CD14-positive monocyte (primary cell): Measurements from ENCODE around the gene DZIP1. TPM values are rescaled to one million over a fixed set of nuclear protein-coding genes. Genes with fewer than 3 reads are reported as not detected.
A peak's percentile ranks its signal among the peaks of the same experiment; 100 is the strongest.

Experiments
- DNase-seq, 3 donors: peaks; one replicate each; pipeline ENCODE4 v3.0.0-alpha.2; 2011 to 2022
- H2AFZ ChIP-seq: 2 replicates; pipeline ENCODE4 v1.6.0; 2012; ENCODE audit warnings: mild to moderate bottlenecking, low read depth, low read length, inconsistent platforms; ENCODE audit not compliant: insufficient read depth, poor library complexity, severe bottlenecking
- H3K27ac ChIP-seq, 2 donors: 1 replicate in 1 of 2; 2 replicates in 1 of 2; pipeline ENCODE4 v1.5.1; 2012 to 2013; ENCODE audit warnings: low read length in 2 of 2, control low read depth in 1 of 2, inconsistent platforms in 1 of 2, low read depth in 1 of 2, mild to moderate bottlenecking in 1 of 2
- H3K27me3 ChIP-seq, 2 donors: one replicate each; pipeline versions ENCODE4 v1.6.0 to v1.6.1; 2011 to 2013; ENCODE audit warnings: low read length in 2 of 2; ENCODE audit not compliant: control insufficient read depth in 2 of 2, insufficient read depth in 2 of 2
- H3K36me3 ChIP-seq, 2 donors: replicated peaks in 1 of 2; 1 replicate in 1 of 2; 2 replicates in 1 of 2; pipeline versions ENCODE4 v1.5.1 to v1.6.1; 2012 to 2013; ENCODE audit warnings: low read length in 2 of 2, control low read depth in 1 of 2, inconsistent platforms in 1 of 2, mild to moderate bottlenecking in 1 of 2; ENCODE audit not compliant: insufficient read depth in 2 of 2, control insufficient read depth in 1 of 2
- H3K4me1 ChIP-seq, 2 donors: 1 replicate in 1 of 2; 2 replicates in 1 of 2; pipeline versions ENCODE4 v1.5.1 to v1.6.1; 2012 to 2013; ENCODE audit warnings: low read length in 2 of 2, control low read depth in 1 of 2, inconsistent platforms in 1 of 2, mild to moderate bottlenecking in 1 of 2, moderate library complexity in 1 of 2; ENCODE audit not compliant: insufficient read depth in 2 of 2, control insufficient read depth in 1 of 2
- H3K4me2 ChIP-seq: replicated peaks from 2 replicates; pipeline ENCODE3; 2012; ENCODE audit warnings: low read length, moderate library complexity, mild to moderate bottlenecking; ENCODE audit not compliant: poor library complexity, severe bottlenecking; ENCODE audit errors: extremely low read depth
- H3K4me3 ChIP-seq, 3 experiments: fragments of 200-600 bp in 1 of 3; sonication (generic) in 1 of 3; replicated peaks in 1 of 3; 1 replicate in 2 of 3; 2 replicates in 1 of 3; pipeline ENCODE4 v1.5.1; 2011 to 2013; ENCODE audit warnings: low read length in 3 of 3, mild to moderate bottlenecking in 3 of 3, control low read depth in 2 of 3, low read depth in 2 of 3, inconsistent platforms in 1 of 3, moderate library complexity in 1 of 3
- H3K79me2 ChIP-seq: 2 replicates; pipeline ENCODE4 v1.6.0; 2012; ENCODE audit warnings: mild to moderate bottlenecking, control low read depth, inconsistent platforms, low read length, moderate library complexity; ENCODE audit not compliant: insufficient read depth
- H3K9ac ChIP-seq: 2 replicates; pipeline ENCODE4 v1.6.0; 2017; ENCODE audit warnings: low read length, mild to moderate bottlenecking; ENCODE audit not compliant: insufficient read depth, poor library complexity, severe bottlenecking
- H3K9me3 ChIP-seq, 2 donors: replicated peaks in 1 of 2; 1 replicate in 1 of 2; 2 replicates in 1 of 2; pipeline versions ENCODE4 v1.5.1 to v1.6.1; 2012 to 2013; ENCODE audit warnings: low read length in 2 of 2, control low read depth in 1 of 2; ENCODE audit not compliant: control insufficient read depth in 1 of 2, insufficient read depth in 1 of 2
- H4K20me1 ChIP-seq: 2 replicates; pipeline ENCODE4 v1.6.0; 2012; ENCODE audit warnings: mild to moderate bottlenecking, low read length, control low read depth, moderate library complexity; ENCODE audit not compliant: insufficient read depth
- H3K27ac Mint-ChIP-seq, 7 donors: one replicate each; pipeline ENCODE4 v1.8.0; 2020; ENCODE audit warnings: mild to moderate bottlenecking in 7 of 7, mixed read lengths in 7 of 7, moderate library complexity in 6 of 7, inconsistent platforms in 2 of 7
- H3K27me3 Mint-ChIP-seq, 3 donors: one replicate each; pipeline ENCODE4 v1.8.0; 2021 to 2022; ENCODE audit warnings: low read depth in 3 of 3, mild to moderate bottlenecking in 3 of 3, mixed read lengths in 3 of 3, moderate library complexity in 3 of 3, inconsistent platforms in 1 of 3
- H3K36me3 Mint-ChIP-seq, 2 donors: one replicate each; pipeline ENCODE4 v1.8.0; 2020; ENCODE audit warnings: mixed read lengths in 2 of 2, inconsistent platforms in 1 of 2, mild to moderate bottlenecking in 1 of 2
- H3K4me1 Mint-ChIP-seq: one replicate; pipeline ENCODE4 v1.8.0; 2020; ENCODE audit warnings: mild to moderate bottlenecking, mixed read lengths
- H3K4me3 Mint-ChIP-seq, 2 donors: one replicate each; pipeline ENCODE4 v1.8.0; 2020; ENCODE audit warnings: mild to moderate bottlenecking in 2 of 2, mixed read lengths in 2 of 2, moderate library complexity in 1 of 2
- H3K9me3 Mint-ChIP-seq, 7 donors: one replicate each; pipeline ENCODE4 v1.8.0; 2020 to 2022; ENCODE audit warnings: mixed read lengths in 7 of 7, mild to moderate bottlenecking in 6 of 7, moderate library complexity in 6 of 7, inconsistent platforms in 2 of 7
- WGBS: methylation state at CpG from one replicate; pipeline ENCODE4 v1.1.5; 2013; ENCODE audit warnings: missing lambda C conversion rate; ENCODE audit not compliant: insufficient coverage; 5-methylcytosine and 5-hydroxymethylcytosine counted together
- intact Hi-C, 2 donors: fragments of 100-400 bp; cut with micrococcal nuclease; formaldehyde crosslinking; loops; one replicate each; pipeline versions ENCODE4 v1.15.0 to v1.15.1; 2023
- polyA plus RNA-seq, 3 donors: library from polyadenylated mRNA; depleted of rRNA in 1 of 3; unstranded in 2 of 3; stranded (reverse) in 1 of 3; fragments of 300-500 nt in 2 of 3; fragments of >200 nt in 1 of 3; fragmentation: Illumina TruSeq in 2 of 3; gene quantifications; 1 replicate in 2 of 3; 2 replicates in 1 of 3; pipeline ENCODE4 v1.2.3, GENCODE V29; 2012 to 2021
- TF ChIP-seq, protein P1 (sequence below): fragments of 200-600 bp; IDR thresholded peaks from one replicate; pipeline ENCODE4 v1.8.0; 2022; ENCODE audit warnings: antibody characterized with exemption, mild to moderate bottlenecking

The DZIP1 gene
- polyA plus RNA-seq, 3 donors = not detected

DNA sequence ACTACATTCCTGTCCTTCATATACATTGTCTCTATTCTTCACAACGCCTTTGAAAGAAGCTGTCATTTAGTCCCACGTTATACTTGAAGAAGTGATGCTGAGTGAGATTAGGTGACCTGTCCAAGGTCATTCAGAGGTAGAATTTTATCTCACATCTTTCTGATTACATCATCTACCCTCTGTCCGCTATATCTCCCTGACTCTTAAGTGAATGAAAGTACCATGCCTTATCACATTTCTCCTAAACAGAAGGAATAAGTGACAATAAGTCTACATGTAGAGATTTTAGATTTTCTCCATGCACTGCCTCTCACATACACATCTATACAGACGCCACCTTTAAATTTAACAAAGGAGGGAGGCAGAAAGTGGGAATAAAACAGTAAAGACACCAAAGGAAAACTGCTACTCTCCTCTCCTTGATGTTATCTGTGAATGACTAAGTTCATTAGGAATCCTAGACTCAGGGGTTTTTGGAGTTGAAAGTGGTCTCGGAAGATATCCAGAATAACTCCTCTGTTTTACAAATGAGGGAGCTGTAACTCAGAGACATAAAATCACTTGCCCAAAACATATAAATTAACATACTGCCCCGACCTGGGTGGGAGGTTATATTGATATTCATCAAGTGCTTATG lies 96.9 kb downstream of the DZIP1 start:
- H3K79me2 ChIP-seq = no peaks in the 10 kb centered on the region
- no peak overlapping the region for H3K27ac ChIP-seq
- no peak overlapping the region for H3K4me3 Mint-ChIP-seq
- peaks cover 21% of the 10 kb centered on the region for H3K4me1 Mint-ChIP-seq
- no peaks in the 10 kb centered on the region for H3K36me3 ChIP-seq
- peaks cover 4 to 6% of the 10 kb centered on the region in 2 donors for H3K27me3 ChIP-seq
- H3K9ac ChIP-seq = no peak overlapping the region
- H2AFZ ChIP-seq = no peak overlapping the region
- H3K4me1 ChIP-seq = peaks cover 7 to 8% of the 10 kb centered on the region in 2 donors
- peaks cover 0 to 5% (median 0%) of the 10 kb centered on the region in 7 donors for H3K9me3 Mint-ChIP-seq
- TF ChIP-seq, protein P1, sequence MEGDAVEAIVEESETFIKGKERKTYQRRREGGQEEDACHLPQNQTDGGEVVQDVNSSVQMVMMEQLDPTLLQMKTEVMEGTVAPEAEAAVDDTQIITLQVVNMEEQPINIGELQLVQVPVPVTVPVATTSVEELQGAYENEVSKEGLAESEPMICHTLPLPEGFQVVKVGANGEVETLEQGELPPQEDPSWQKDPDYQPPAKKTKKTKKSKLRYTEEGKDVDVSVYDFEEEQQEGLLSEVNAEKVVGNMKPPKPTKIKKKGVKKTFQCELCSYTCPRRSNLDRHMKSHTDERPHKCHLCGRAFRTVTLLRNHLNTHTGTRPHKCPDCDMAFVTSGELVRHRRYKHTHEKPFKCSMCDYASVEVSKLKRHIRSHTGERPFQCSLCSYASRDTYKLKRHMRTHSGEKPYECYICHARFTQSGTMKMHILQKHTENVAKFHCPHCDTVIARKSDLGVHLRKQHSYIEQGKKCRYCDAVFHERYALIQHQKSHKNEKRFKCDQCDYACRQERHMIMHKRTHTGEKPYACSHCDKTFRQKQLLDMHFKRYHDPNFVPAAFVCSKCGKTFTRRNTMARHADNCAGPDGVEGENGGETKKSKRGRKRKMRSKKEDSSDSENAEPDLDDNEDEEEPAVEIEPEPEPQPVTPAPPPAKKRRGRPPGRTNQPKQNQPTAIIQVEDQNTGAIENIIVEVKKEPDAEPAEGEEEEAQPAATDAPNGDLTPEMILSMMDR = no peak
- H4K20me1 ChIP-seq = no peaks in the 10 kb centered on the region
- intact Hi-C loops = no loop called here
- H3K27ac Mint-ChIP-seq = peak overlapping the region in 1 of 7 donors; percentile 36
- no peak for DNase-seq
- peaks cover 11 to 15% (median 14%) of the 10 kb centered on the region in 3 donors for H3K27me3 Mint-ChIP-seq
- no peaks in the 10 kb centered on the region for H3K9me3 ChIP-seq
- H3K4me3 ChIP-seq = no peak overlapping the region
- H3K36me3 Mint-ChIP-seq = peaks cover 0 to 3% of the 10 kb centered on the region in 2 donors
- H3K4me2 ChIP-seq = no peak overlapping the region
- WGBS = no CpG with 5 or more reads among the region's 6 CpGs

DNA sequence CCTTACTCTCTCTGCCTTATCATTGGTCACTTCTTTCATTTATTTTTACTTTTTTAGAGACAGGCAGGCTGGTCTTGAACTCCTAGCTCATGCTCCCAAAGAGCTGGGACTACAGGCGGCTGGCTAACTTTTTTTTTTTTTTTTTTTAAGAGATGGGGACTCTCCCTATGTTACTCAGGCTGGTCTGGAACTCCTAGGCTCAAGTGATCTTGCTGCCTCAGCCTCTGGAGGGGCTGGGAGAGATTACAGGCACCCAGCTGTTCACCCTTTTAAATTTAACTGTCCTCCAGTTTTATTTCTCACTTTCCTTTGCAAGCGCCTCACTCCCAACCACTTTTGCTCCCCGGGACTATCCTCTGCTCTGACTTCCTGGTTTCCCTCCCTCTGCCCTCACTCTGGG lies 97.6 kb downstream of the DZIP1 start:
- 16% methylated on average over 2 of the region's 3 CpGs for WGBS
- peaks cover 8 to 10% (median 9%) of the 10 kb centered on the region in 3 donors for H3K27me3 Mint-ChIP-seq
- no peak overlapping the region for H3K27ac ChIP-seq
- peaks cover 0 to 2% of the 10 kb centered on the region in 2 donors for H3K9me3 ChIP-seq
- H2AFZ ChIP-seq = no peak overlapping the region
- H3K4me3 ChIP-seq = no peak overlapping the region
- no peak overlapping the region for H3K4me2 ChIP-seq
- H3K27me3 ChIP-seq = peaks cover 2 to 4% of the 10 kb centered on the region in 2 donors
- H4K20me1 ChIP-seq = no peaks in the 10 kb centered on the region
- H3K4me3 Mint-ChIP-seq = no peak overlapping the region
- no peaks in the 10 kb centered on the region for H3K79me2 ChIP-seq
- peaks cover under 1% of the 10 kb centered on the region in 2 donors for H3K4me1 ChIP-seq
- H3K27ac Mint-ChIP-seq = peak overlapping the region in 1 of 7 donors; percentile 36
- TF ChIP-seq, protein P1 = no peak
- peaks cover 0 to 2% of the 10 kb centered on the region in 2 donors for H3K36me3 Mint-ChIP-seq
- peaks cover 20% of the 10 kb centered on the region for H3K4me1 Mint-ChIP-seq
- peaks cover 0 to 4% (median under 1%) of the 10 kb centered on the region in 7 donors for H3K9me3 Mint-ChIP-seq
- intact Hi-C loops = no loop called here
- DNase-seq = no peak
- H3K9ac ChIP-seq = no peak overlapping the region
- H3K36me3 ChIP-seq = no peaks in the 10 kb centered on the region
